Dermis blood vessel endothelial cell (primary cell): ENCODE measurements around the gene WNT16. TPM values are rescaled to one million over a fixed set of nuclear protein-coding genes. Genes with fewer than 3 reads are reported as not detected.

Experiments used
- DNase-seq: peaks from one replicate; pipeline ENCODE4 v3.0.0; 2010
- total RNA-seq: library from RNA; depleted of rRNA; stranded (reverse); fragments of >200 nt; gene quantifications from 2 replicates; pipeline ENCODE4 v1.2.3, GENCODE V29; 2014

Gene WNT16
- total RNA-seq, 1 donor from 2014 or later = not detected

GRCh38 chr7:121351682-121352081 lies 22.9 kb downstream of the WNT16 start:
- no peak for DNase-seq

- DNase-seq = no peak
Measured at GRCh38 chr7:121352323-121352722, 23.5 kb downstream of the WNT16 start.

- no peak for DNase-seq
Measured at GRCh38 chr7:121355574-121355973, 26.8 kb downstream of the WNT16 start.

GRCh38 chr7:121360564-121360963 lies 31.8 kb downstream of the WNT16 start:
- DNase-seq = no peak

- DNase-seq = peak; percentile 72
Measured at GRCh38 chr7:121366852-121367431, 38.1 kb downstream of the WNT16 start.

GRCh38 chr7:121369462-121369861 lies 40.7 kb downstream of the WNT16 start:
- peak; percentile 46 for DNase-seq

- DNase-seq = no peak
Measured at GRCh38 chr7:121371367-121371766, 42.6 kb downstream of the WNT16 start.

GRCh38 chr7:121371883-121372282 lies 43.1 kb downstream of the WNT16 start:
- DNase-seq = no peak

GRCh38 chr7:121372376-121373010 lies 43.7 kb downstream of the WNT16 start:
- peak; percentile 45 for DNase-seq

GRCh38 chr7:121373177-121373576 lies 44.4 kb downstream of the WNT16 start:
- DNase-seq = no peak

GRCh38 chr7:121376979-121377378 lies 48.2 kb downstream of the WNT16 start:
- no peak for DNase-seq

- DNase-seq = no peak
Measured at GRCh38 chr7:121379930-121380329, 51.1 kb downstream of the WNT16 start.

- no peak for DNase-seq
Measured at GRCh38 chr7:121382473-121382872, 53.7 kb downstream of the WNT16 start.

- peak; percentile 47 for DNase-seq
Measured at GRCh38 chr7:121383235-121383910, 54.6 kb downstream of the WNT16 start.

GRCh38 chr7:121384265-121384664 lies 55.5 kb downstream of the WNT16 start:
- DNase-seq = no peak

- DNase-seq = no peak
Measured at GRCh38 chr7:121385056-121385799, 56.4 kb downstream of the WNT16 start.

- peak; percentile 66 for DNase-seq
Measured at GRCh38 chr7:121385800-121386179, 57.0 kb downstream of the WNT16 start.

- DNase-seq = no peak
Measured at GRCh38 chr7:121388950-121389349, 60.1 kb downstream of the WNT16 start.

GRCh38 chr7:121390109-121390508 lies 61.3 kb downstream of the WNT16 start:
- no peak for DNase-seq

GRCh38 chr7:121390617-121391016 lies 61.8 kb downstream of the WNT16 start:
- DNase-seq = no peak
